ENCODE data around the gene TSPAN3. TPM values are rescaled to one million over a fixed set of nuclear protein-coding genes. Genes with fewer than 3 reads are reported as not detected.

TSPAN3 gene
- total and polyA plus RNA-seq, 12 donors, result 52.2 to 159 (median 98.7) TPM

- Histone ChIP-seq H3K4me3 (peak overlapping the region in 9 of 10 donors; percentile 8 to 44 (median 38)), H3K27ac (no peak overlapping the region), H3K4me1 (peaks cover 0 to 21% (median 6%) of the 10 kb centered on the region in 9 donors), H3K27me3 (peaks cover 0 to 10% (median 0%) of the 10 kb centered on the region in 7 donors), H3K9me3 (no peaks in the 10 kb centered on the region), H3K36me3 (peaks cover 0 to 72% (median 0%) of the 10 kb centered on the region in 9 donors)
- ATAC-seq, result peak in 7 of 8 donors; percentile 24 to 47 (median 35)
- intact Hi-C loops (cut with DNase I), result loop anchor here in 8 of 10 donors (5.0 to 10.0 kb wide), 5 partner anchors 53 to 517 kb away; no protein-coding TSS in a partner anchor
- no peak for DNase-seq
- TF ChIP-seq CTCF (IDR thresholded peaks at IDR 0.05), result no peak
- 42 to 43% methylated on average over 44 to 45 of the region's 45 CpGs for WGBS, 2 donors
Measured at GRCh38 chr15:77027697-77028450, 43.0 kb downstream of the TSPAN3 start.

- no peak for DNase-seq
- H3K36me3 ChIP-seq, result peaks cover 0 to 68% (median 0%) of the 10 kb centered on the region in 9 donors
- intact Hi-C loops (cut with DNase I), result loop anchor here in 8 of 10 donors (5.0 to 10.0 kb wide), 5 partner anchors 52 to 518 kb away; no protein-coding TSS in a partner anchor
- H3K9me3 ChIP-seq, result no peaks in the 10 kb centered on the region
- H3K4me1 ChIP-seq, result peaks cover 0 to 21% (median 6%) of the 10 kb centered on the region in 9 donors
- no peak overlapping the region for H3K4me3 ChIP-seq
- no peak for TF ChIP-seq CTCF (IDR thresholded peaks at IDR 0.05)
- H3K27me3 ChIP-seq, result peaks cover 0 to 10% (median 0%) of the 10 kb centered on the region in 7 donors
- no peak overlapping the region for H3K27ac ChIP-seq
- 84 to 86% methylated on average over 12 of the region's 12 CpGs for WGBS, 2 donors
- no peak for ATAC-seq
Measured at GRCh38 chr15:77027111-77027696, 43.7 kb downstream of the TSPAN3 start.

GRCh38 chr15:77026501-77027110, 44.3 kb downstream of the TSPAN3 start:
- H3K27me3 ChIP-seq, result peaks cover 0 to 10% (median 0%) of the 10 kb centered on the region in 7 donors
- no peak overlapping the region for H3K4me3 ChIP-seq
- no peak for ATAC-seq
- no peak for TF ChIP-seq CTCF (IDR thresholded peaks at IDR 0.05)
- no peak overlapping the region for H3K27ac ChIP-seq
- H3K4me1 ChIP-seq, result peaks cover 0 to 24% (median 6%) of the 10 kb centered on the region in 9 donors
- WGBS, 2 donors, result 81 to 87% methylated on average over 12 of the region's 12 CpGs
- H3K9me3 ChIP-seq, result no peaks in the 10 kb centered on the region
- DNase-seq, result no peak
- intact Hi-C loops (cut with DNase I), result loop anchor here in 8 of 10 donors (5.0 to 10.0 kb wide), 5 partner anchors 52 to 518 kb away; no protein-coding TSS in a partner anchor
- peaks cover 0 to 63% (median 0%) of the 10 kb centered on the region in 9 donors for H3K36me3 ChIP-seq

GRCh38 chr15:77025941-77026411, 44.9 kb downstream of the TSPAN3 start:
- TF ChIP-seq CTCF (IDR thresholded peaks at IDR 0.05), result no peak
- Histone ChIP-seq H3K36me3 (peaks cover 0 to 57% (median 0%) of the 10 kb centered on the region in 9 donors), H3K4me3 (no peak overlapping the region), H3K4me1 (peaks cover 0 to 30% (median 6%) of the 10 kb centered on the region in 9 donors), H3K27me3 (peaks cover 0 to 10% (median 0%) of the 10 kb centered on the region in 7 donors), H3K27ac (no peak overlapping the region), H3K9me3 (no peaks in the 10 kb centered on the region)
- no peak for ATAC-seq
- intact Hi-C loops (cut with DNase I), result loop anchor here in 8 of 10 donors (5.0 to 10.0 kb wide), 5 partner anchors 51 to 519 kb away; no protein-coding TSS in a partner anchor
- 87 to 88% methylated on average over 4 of the region's 4 CpGs for WGBS, 2 donors
- no peak for DNase-seq

All from heart right ventricle (tissue), 16 donors.